HepG2 (cell line): Measurements from ENCODE around the gene PMM2. TPM values are rescaled to one million over a fixed set of nuclear protein-coding genes. Genes with fewer than 3 reads are reported as not detected.

Experiments used
- ATAC-seq: fragments of 200-7000 bp; cut with Tn5 transposase; 3 replicates; pipeline ENCODE4 v1.9.1; 2020; ENCODE audit warnings: mild to moderate bottlenecking, moderate library complexity
- BruUV-seq: library from RNA; stranded (reverse); fragments of 400-500 nt; replicated peaks from 2 replicates; lab custom pipeline; 2021; lab: Mats Ljungman, UMichigan
- CTCF ChIA-PET: fragments of 300-600 bp; formaldehyde crosslinking; extraction: SDS; loops from one replicate; lab custom pipeline; 2021; ENCODE audit warnings: low total read pairs, inconsistent platforms, low intra/inter-chr PET ratio; lab: Yijun Ruan, JAX
- POLR2A ChIA-PET: fragments of 350-600 bp; sonication (Branson Sonifier 250); formaldehyde crosslinking; loops from one replicate; lab custom pipeline; 2020; ENCODE audit warnings: antibody characterized with exemption, inconsistent platforms; lab: Yijun Ruan, JAX
- DNase-seq: peaks from one replicate; pipeline ENCODE4 v3.0.0-alpha.2; 2015; ENCODE audit warnings: low spot score
- FAIRE-seq: peaks from 3 replicates; lab custom pipeline; 2011; peaks lifted over from hg19 to GRCh38; lab: Jason Lieb, UNC
- H2AFZ ChIP-seq: one replicate; pipeline ENCODE4 v1.6.1; 2011; ENCODE audit warnings: low read length, inconsistent platforms
- H3K27ac ChIP-seq: fragments of 300-600 bp; 3 replicates; pipeline ENCODE4 v1.8.0; 2011; ENCODE audit warnings: mixed run types, mild to moderate bottlenecking, mixed read lengths, low read length, inconsistent platforms; ENCODE audit not compliant: insufficient read depth; ENCODE audit errors: extremely low read length
- H3K27me3 ChIP-seq, 2 experiments: fragments of 200-600 bp in 1 of 2; 2 replicates in 1 of 2; 3 replicates in 1 of 2; pipeline versions ENCODE4 v1.6.0 to v1.8.0; 2011; ENCODE audit warnings: low read length in 2 of 2, mild to moderate bottlenecking in 2 of 2, moderate library complexity in 2 of 2, inconsistent platforms in 1 of 2; ENCODE audit not compliant: insufficient read depth in 2 of 2, control insufficient read depth in 1 of 2
- H3K36me3 ChIP-seq, 2 experiments: fragments of 200-600 bp in 1 of 2; replicated peaks in 1 of 2; 2 replicates in 1 of 2; 3 replicates in 1 of 2; pipeline versions ENCODE4 v1.5.1 to v1.8.0; 2011; ENCODE audit warnings: low read length in 2 of 2, inconsistent platforms in 1 of 2; ENCODE audit not compliant: insufficient read depth in 2 of 2, control insufficient read depth in 1 of 2
- H3K4me1 ChIP-seq: 2 replicates; pipeline ENCODE4 v1.5.1; 2012; ENCODE audit warnings: low read length, inconsistent platforms; ENCODE audit not compliant: insufficient read depth
- H3K4me2 ChIP-seq: 2 replicates; pipeline ENCODE4 v1.6.0; 2011; ENCODE audit warnings: low read depth, low read length, inconsistent platforms
- H3K4me3 ChIP-seq, 3 experiments: fragments of 200-600 bp in 1 of 3; sonication (generic), shearing (Covaris generic) in 1 of 3; replicated peaks in 1 of 3; 2 replicates each; pipeline ENCODE4 v1.5.1; 2011 to 2016; ENCODE audit warnings: low read length in 3 of 3, inconsistent platforms in 2 of 3, low read depth in 2 of 3, mild to moderate bottlenecking in 2 of 3, control low read depth in 1 of 3, mixed read lengths in 1 of 3; ENCODE audit not compliant: insufficient read depth in 1 of 3
- H3K79me2 ChIP-seq: one replicate; pipeline ENCODE4 v1.6.1; 2011; ENCODE audit warnings: low read length, inconsistent platforms; ENCODE audit not compliant: insufficient read depth
- H3K9ac ChIP-seq: 2 replicates; pipeline ENCODE4 v1.6.0; 2011; ENCODE audit warnings: mild to moderate bottlenecking, low read depth, low read length, inconsistent platforms; ENCODE audit not compliant: insufficient read depth
- H3K9me3 ChIP-seq: 2 replicates; pipeline ENCODE4 v1.5.1; 2012; ENCODE audit warnings: mild to moderate bottlenecking, low read length
- H4K20me1 ChIP-seq: 2 replicates; pipeline ENCODE4 v1.6.0; 2011; ENCODE audit warnings: inconsistent platforms, mild to moderate bottlenecking, low read length, moderate library complexity; ENCODE audit not compliant: insufficient read depth
- ADNP ChIP-seq: sonication (generic); formaldehyde crosslinking; IDR thresholded peaks from 2 replicates; pipeline ENCODE4 v1.4.0; 2020; ENCODE audit warnings: missing genetic modification reagents
- CENPBD1 ChIP-seq: sonication (generic); formaldehyde crosslinking; IDR thresholded peaks from 2 replicates; pipeline ENCODE4 v1.8.0; 2022; ENCODE audit warnings: missing genetic modification reagents, low read depth, mild to moderate bottlenecking, borderline replicate concordance
- CREB3 ChIP-seq: sonication (generic); formaldehyde crosslinking; IDR thresholded peaks from 2 replicates; pipeline ENCODE4 v1.5.0; 2020; ENCODE audit warnings: missing genetic modification reagents
- EP300 ChIP-seq, 3 experiments: sonication (generic) in 1 of 3; formaldehyde crosslinking in 1 of 3; IDR thresholded peaks; 2 replicates each; pipeline versions ENCODE4 v1.5.1 to v1.6.1; 2011 to 2020; ENCODE audit warnings: low read depth in 2 of 3, low read length in 2 of 3, borderline replicate concordance in 1 of 3, improper control_type of control experiment in 1 of 3, mild to moderate bottlenecking in 1 of 3, missing genetic modification reagents in 1 of 3, moderate library complexity in 1 of 3
- IRX3 ChIP-seq: sonication (generic); formaldehyde crosslinking; IDR thresholded peaks from 2 replicates; pipeline ENCODE4 v1.8.1; 2023; ENCODE audit warnings: mild to moderate bottlenecking, low read depth, missing genetic modification reagents, borderline replicate concordance
- JUNB ChIP-seq: sonication (generic); formaldehyde crosslinking; IDR thresholded peaks from 2 replicates; pipeline ENCODE4 v1.8.0; 2022; ENCODE audit warnings: missing genetic modification reagents, mild to moderate bottlenecking, borderline replicate concordance
- MIER2 ChIP-seq: IDR thresholded peaks from 2 replicates; pipeline ENCODE4 v1.6.1; 2016; ENCODE audit warnings: missing biosample characterization, missing genetic modification reagents
- NCOA1 ChIP-seq: sonication (generic); formaldehyde crosslinking; IDR thresholded peaks from 2 replicates; pipeline ENCODE4 v1.9.0; 2021; ENCODE audit warnings: missing genetic modification reagents
- SOX13 ChIP-seq, 3 experiments: fragments of 450-650 bp in 1 of 3; sonication (generic) in 1 of 3; formaldehyde crosslinking in 1 of 3; IDR thresholded peaks in 2 of 3; conservative IDR thresholded peaks in 1 of 3; 2 replicates each; pipeline versions ENCODE4 v1.5.0 to v1.6.1; 2016 to 2020; ENCODE audit warnings: antibody characterized with exemption in 1 of 3, mild to moderate bottlenecking in 1 of 3, missing compliant biosample characterization in 1 of 3, missing genetic modification reagents in 1 of 3, moderate library complexity in 1 of 3
- ZMYM3 ChIP-seq: sonication (generic); formaldehyde crosslinking; IDR thresholded peaks from 2 replicates; pipeline ENCODE4 v1.5.1; 2020; ENCODE audit warnings: mild to moderate bottlenecking, missing genetic modification reagents
- ZNF33A ChIP-seq: sonication (generic); formaldehyde crosslinking; IDR thresholded peaks from 2 replicates; pipeline ENCODE4 v1.5.1; 2020; ENCODE audit warnings: missing genetic modification reagents, mild to moderate bottlenecking, moderate library complexity, borderline replicate concordance
- ZNF598 ChIP-seq: sonication (generic); formaldehyde crosslinking; IDR thresholded peaks from 2 replicates; pipeline ENCODE4 v1.5.1; 2020; ENCODE audit warnings: mild to moderate bottlenecking, missing genetic modification reagents, borderline replicate concordance
- ZNF768 ChIP-seq: sonication (generic); formaldehyde crosslinking; IDR thresholded peaks from 2 replicates; pipeline ENCODE4 v1.4.0; 2020; ENCODE audit warnings: missing genetic modification reagents
- WGBS: methylation state at CpG from one replicate; pipeline ENCODE4 v1.1.6; 2017; ENCODE audit warnings: low lambda C conversion rate; 5-methylcytosine and 5-hydroxymethylcytosine counted together
- in situ Hi-C: cut with HindIII; loops from 2 replicates; pipeline ENCODE4 v1.10.0; 2017; ENCODE audit warnings: low pct_unique_long_range_greater_than_20kb; ENCODE audit not compliant: extremely low pct_ligation_motif_present
- intact Hi-C: fragments of 100-400 bp; cut with micrococcal nuclease; formaldehyde crosslinking; loops from one replicate; pipeline ENCODE4 v1.10.0; 2022; ENCODE audit not compliant: unreplicated experiment
- polyA plus RNA-seq, 8 experiments: library from polyadenylated mRNA; depleted of rRNA in 3 of 8; stranded (reverse) in 7 of 8; unstranded in 1 of 8; fragments of >200 nt; fragmentation: Illumina TruSeq in 4 of 8; extraction: Trizol in 4 of 8; gene quantifications; 2 replicates each; pipeline versions ENCODE4 v1.2.1 to v1.2.3, GENCODE V29; 2011 to 2016; ENCODE audit warnings: low read depth in 4 of 8, missing spikeins in 1 of 8, mixed read lengths in 1 of 8; ENCODE audit not compliant: insufficient read depth in 1 of 8
- total RNA-seq, 5 experiments: library from RNA; depleted of rRNA; stranded (reverse); fragments of >200 nt; fragmentation: Illumina TruSeq; extraction: Trizol; gene quantifications; 2 replicates each; pipeline ENCODE4 v1.2.3, GENCODE V29; 2016; ENCODE audit warnings: low read depth in 1 of 5

The PMM2 gene
- total and polyA plus RNA-seq, 2 of the 13 experiments (the other 11 are each of a cell fraction or from before 2014, with no cell fraction given): 52.2 to 93.7 TPM

- ChIA-PET CTCF (no interaction called here), POLR2A (no interaction called here)
- WGBS: 94% methylated on average over 10 of the region's 10 CpGs
Observed at GRCh38 chr16:8795818-8796217, 1.8 kb upstream of the PMM2 start.

DNA sequence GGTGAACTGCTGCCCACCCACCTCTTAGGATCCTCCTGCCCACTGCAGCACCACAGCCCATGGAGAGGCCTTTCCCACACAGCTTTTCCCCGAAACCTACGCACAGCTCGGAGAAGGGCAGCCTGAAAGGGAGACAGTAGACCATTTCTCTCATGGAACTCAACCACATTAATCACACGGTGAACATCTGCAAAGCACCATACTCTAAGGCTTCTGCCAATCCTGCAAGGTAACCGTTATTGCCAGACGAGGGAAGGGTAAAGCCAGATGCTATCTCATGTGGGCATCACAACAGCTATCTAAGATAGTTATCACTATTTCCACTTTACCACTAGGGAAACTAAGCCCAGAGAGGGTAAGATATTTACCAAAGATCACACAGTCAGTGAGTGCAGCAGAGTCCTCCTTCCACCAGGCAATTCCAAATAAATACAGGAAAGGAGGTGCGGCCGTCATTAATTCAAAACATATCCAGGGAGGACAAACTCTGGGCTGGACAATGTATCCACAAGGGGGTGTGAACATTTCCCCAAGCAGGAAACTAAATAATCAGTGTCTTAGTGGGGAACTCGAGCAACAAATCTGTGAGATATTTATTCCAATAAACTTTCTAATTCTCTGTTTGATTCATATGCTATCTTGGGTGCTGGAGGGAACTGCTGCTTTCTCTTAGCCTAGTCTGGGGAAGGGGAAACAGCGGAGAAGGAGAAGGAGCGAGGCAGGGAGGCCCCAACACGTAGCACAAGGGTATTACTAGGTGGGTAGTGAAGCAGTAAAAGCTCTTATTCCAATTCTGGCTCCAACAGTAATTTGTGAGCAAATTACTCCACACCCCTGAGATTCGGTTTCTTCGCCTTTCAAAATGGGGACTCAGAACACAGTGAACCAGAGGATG, 923 bp upstream of the PMM2 start:
- peaks cover under 1 to 21% of the 10 kb centered on the region in 2 experiments for H3K36me3 ChIP-seq
- intact Hi-C loops (loop anchor here (2.0 kb wide), 2 partner anchors 56 to 66 kb away; no protein-coding TSS in a partner anchor), in situ Hi-C loops (loop anchor here (5.0 kb wide), 2 partner anchors 139 to 229 kb away; no protein-coding TSS in a partner anchor)
- no peaks in the 10 kb centered on the region; a peak in 1 of 5 replicates for H3K27me3 ChIP-seq
- FAIRE-seq: no peak
- ChIA-PET POLR2A (interaction anchor here (0.7 to 2.5 kb wide), 13 partner anchors 8 to 144 kb away, joined by 3 to 19 read pairs (median 4); partner anchors contain the start of gene CARHSP1), CTCF (interaction anchor here (1.1 to 1.5 kb wide), 2 partner anchors 136 to 229 kb away, joined by 4 to 5 read pairs; no protein-coding TSS in a partner anchor)
- TSS peak; percentile 88 for BruUV-seq
- peaks cover 45% of the 10 kb centered on the region for H3K4me1 ChIP-seq
- no peaks in the 10 kb centered on the region for H3K9me3 ChIP-seq
- no peak for DNase-seq
- WGBS: 39% methylated on average over 14 of the region's 14 CpGs
- ATAC-seq: peak; percentile 12
- peaks cover 16% of the 10 kb centered on the region for H4K20me1 ChIP-seq
- H2AFZ ChIP-seq: peak overlapping the region; percentile 66
- peak overlapping the region; percentile 62 for H3K27ac ChIP-seq
- H3K9ac ChIP-seq: peak overlapping the region; percentile 93
- H3K4me2 ChIP-seq: peak overlapping the region; percentile 95
- H3K4me3 ChIP-seq: peak overlapping the region; percentile 85 to 87 (median 86)
- peaks cover 58% of the 10 kb centered on the region for H3K79me2 ChIP-seq
- TF ChIP-seq IRX3 (CRISPR knock-in tag) (peak; percentile 21; the same call in 1 of the 2 replicates), CREB3 (CRISPR knock-in tag) (no peak), SOX13 (IDR thresholded peaks at IDR 0.05) (no peak), SOX13 (CRISPR knock-in tag; conservative IDR thresholded peaks at IDR 0.05 in 1 of 2, IDR thresholded peaks at IDR 0.05 in 1 of 2) (0 out of 4 replicates have a peak, but pooled peaks of 1 of the 2 experiments have one; percentile 21), ZNF768 (CRISPR knock-in tag) (peak; percentile 85), ZMYM3 (peak; percentile 56; the same call in 1 of the 2 replicates), NCOA1 (CRISPR knock-in tag) (no peak), CENPBD1 (CRISPR knock-in tag) (peak; percentile 79; the same call in 1 of the 2 replicates), MIER2 (CRISPR knock-in tag) (no peak), ZNF33A (0 out of 2 replicates have a peak, but pooled peaks have one; percentile 60), ZNF598 (CRISPR knock-in tag) (0 out of 2 replicates have a peak, but pooled peaks have one; percentile 35)

More at GRCh38 chr16:8795818-8796217, 1.8 kb upstream of the PMM2 start:
- Histone ChIP-seq H3K4me1 (peaks cover 38% of the 10 kb centered on the region), H3K4me2 (peak overlapping the region; percentile 95), H3K9ac (no peak overlapping the region; the same call in 1 of the 2 replicates), H3K27ac (no peak overlapping the region), H3K4me3 (no peak overlapping the region), H3K36me3 (peaks cover 0 to 13% of the 10 kb centered on the region in 2 experiments; a peak in 3 of 5 replicates), H3K9me3 (no peaks in the 10 kb centered on the region), H3K27me3 (no peaks in the 10 kb centered on the region; a peak in 1 of 5 replicates), H4K20me1 (peaks cover 9% of the 10 kb centered on the region), H3K79me2 (peaks cover 49% of the 10 kb centered on the region), H2AFZ (no peak overlapping the region)
- in situ Hi-C loops: loop anchor here (5.0 kb wide), 2 partner anchors 139 to 229 kb away; no protein-coding TSS in a partner anchor
- DNase-seq (no peak), FAIRE-seq (no peak), ATAC-seq (no peak)
- TF ChIP-seq JUNB (CRISPR knock-in tag): 0 out of 2 replicates have a peak, but pooled peaks have one; percentile 21
- no peak for TF ChIP-seq ADNP (CRISPR knock-in tag)
- TF ChIP-seq EP300 (IDR thresholded peaks at IDR 0.05; ENCODE audit: low read depth in 2 of 2, low read length in 2 of 2): no peak
- TF ChIP-seq EP300 (CRISPR knock-in tag; IDR thresholded peaks at IDR 0.05; ENCODE audit: borderline replicate concordance): 0 out of 2 replicates have a peak, but pooled peaks have one; percentile 7
- intact Hi-C loops: loop anchor here (2.0 kb wide), 2 partner anchors 55 to 67 kb away; no protein-coding TSS in a partner anchor
- no TSS peak for BruUV-seq
